Pancreas (tissue), 10 donors: ENCODE results near the gene GATAD2B. TPM values are rescaled to one million over a fixed set of nuclear protein-coding genes. Genes with fewer than 3 reads are reported as not detected.

Source experiments
- ATAC-seq, 4 donors: fragments of 200-7000 bp; cut with Tn5 transposase; one replicate each; pipeline versions ENCODE4 v1.8.0 to v1.9.1; 2020; ENCODE audit warnings: mild to moderate bottlenecking in 4 of 4, moderate library complexity in 4 of 4
- DNase-seq, 6 donors: peaks; one replicate each; pipeline ENCODE4 v3.0.0-alpha.2; 2020
- FAIRE-seq: peaks from 2 replicates; lab custom pipeline; 2012; peaks lifted over from hg19 to GRCh38; lab: Jason Lieb, UNC
- H3K27ac ChIP-seq, 4 donors: fragments of 200-600 bp; sonication (generic); 1 replicate in 3 of 4; 2 replicates in 1 of 4; pipeline versions ENCODE4 v1.5.0 to v1.8.0; 2020
- H3K27me3 ChIP-seq, 4 donors: fragments of 200-600 bp; one replicate each; pipeline ENCODE4 v1.8.0; 2021
- H3K36me3 ChIP-seq, 3 donors: fragments of 200-600 bp; sonication (generic) in 1 of 3; one replicate each; pipeline versions ENCODE4 v1.5.0 to v1.8.0; 2020 to 2021
- H3K4me1 ChIP-seq, 3 donors: fragments of 200-600 bp; one replicate each; pipeline ENCODE4 v1.8.0; 2021
- H3K4me3 ChIP-seq, 4 donors: fragments of 200-600 bp; sonication (generic) in 2 of 4; one replicate each; pipeline versions ENCODE4 v1.5.0 to v1.8.0; 2020 to 2021
- H3K9me3 ChIP-seq, 4 donors: fragments of 200-600 bp; one replicate each; pipeline ENCODE4 v1.8.0; 2021
- CTCF ChIP-seq, 4 donors: fragments of 200-600 bp; sonication (generic) in 3 of 4; IDR thresholded peaks; one replicate each; pipeline versions ENCODE4 v1.5.0 to v1.8.0; 2021; ENCODE audit warnings: antibody characterized with exemption in 4 of 4
- WGBS, 2 donors: extraction: QIAGEN DNeasy Blood & Tissue Kit; methylation state at CpG; one replicate each; pipeline ENCODE4 v1.1.7; 2013; 5-methylcytosine and 5-hydroxymethylcytosine counted together
- intact Hi-C, 3 donors: fragments of 100-400 bp; cut with DNase I; formaldehyde crosslinking; loops; one replicate each; pipeline versions ENCODE4 v1.11.1 to v1.14.2; 2022
- polyA plus RNA-seq, 2 donors: library from polyadenylated mRNA; stranded (reverse); fragments of 200-250 nt; gene quantifications; one replicate each; pipeline ENCODE4 v1.2.3, GENCODE V29; 2013
- total RNA-seq, 6 donors: library from RNA; stranded (reverse); fragmentation: NEBNext Ultra II Directional in 4 of 6; extraction: Animal tissue kit (Norgen Biotek cat#: 25700) in 4 of 6; gene quantifications; one replicate each; pipeline versions ENCODE4 v1.2.1 to v1.2.4, GENCODE V29; 2021 to 2023
- donor health status: healthy with polysubstance abuse.
- donor health status: DM: no; HTN: no; CAD: no; lungs with moderate emphysema.
- donor health status: DM: no; HTN: no; CAD: no.
- donor health status: control.
- donor health status: control.
- donor health status: Bipolar disorder and iron deficiency.
- donor health status: DM: yes; HTN: yes; CAD: no.
- donor health status: DM: no; HTN: no; CAD: no.
- donor health status: DM: no; HTN: no; CAD: no.
- donor health status: DM: yes; HTN: yes; CAD: no.

Gene GATAD2B
- total and polyA plus RNA-seq, 8 donors, result 4.8 to 27.1 (median 16.2) TPM

GRCh38 chr1:153938996-153939395 lies 16.2 kb upstream of the GATAD2B start:
- no peaks in the 10 kb centered on the region for H3K9me3 ChIP-seq
- intact Hi-C loops, result loop anchor here in 1 of 3 donors (10.0 kb wide), 1 partner anchor 124 kb away; no protein-coding TSS in a partner anchor
- H3K4me3 ChIP-seq, result no peak overlapping the region
- no peak for FAIRE-seq
- 61 to 63% methylated on average over 3 of the region's 3 CpGs for WGBS, 2 donors
- H3K4me1 ChIP-seq, result no peaks in the 10 kb centered on the region
- no peak for DNase-seq
- no peak overlapping the region for H3K27ac ChIP-seq
- H3K36me3 ChIP-seq, result peaks cover 0 to 38% (median 29%) of the 10 kb centered on the region in 3 donors
- H3K27me3 ChIP-seq, result no peaks in the 10 kb centered on the region
- no peak for ATAC-seq
- no peak for TF ChIP-seq CTCF (IDR thresholded peaks at IDR 0.05)

- intact Hi-C loops, result loop anchor here in 1 of 3 donors (10.0 kb wide), 1 partner anchor 123 kb away; no protein-coding TSS in a partner anchor
- Histone ChIP-seq H3K27ac (no peak overlapping the region), H3K27me3 (no peaks in the 10 kb centered on the region), H3K4me3 (no peak overlapping the region), H3K4me1 (no peaks in the 10 kb centered on the region), H3K36me3 (peaks cover 0 to 43% (median 33%) of the 10 kb centered on the region in 3 donors), H3K9me3 (no peaks in the 10 kb centered on the region)
- no peak for TF ChIP-seq CTCF (IDR thresholded peaks at IDR 0.05)
- 96% methylated on average over 10 of the region's 10 CpGs for WGBS, 2 donors
- no peak for ATAC-seq
- FAIRE-seq, result no peak
- DNase-seq, result no peak
Observed at GRCh38 chr1:153937331-153937730, 14.6 kb upstream of the GATAD2B start.

- Histone ChIP-seq H3K4me3 (no peak overlapping the region), H3K27me3 (no peaks in the 10 kb centered on the region), H3K36me3 (peaks cover 0 to 43% (median 33%) of the 10 kb centered on the region in 3 donors), H3K27ac (no peak overlapping the region), H3K4me1 (no peaks in the 10 kb centered on the region), H3K9me3 (no peaks in the 10 kb centered on the region)
- intact Hi-C loops, result loop anchor here in 1 of 3 donors (10.0 kb wide), 1 partner anchor 121 kb away; no protein-coding TSS in a partner anchor
- ATAC-seq (no peak), FAIRE-seq (no peak), DNase-seq (peak in 1 of 6 donors; percentile 20)
- 90 to 96% methylated on average over 12 of the region's 12 CpGs for WGBS, 2 donors
- no peak for TF ChIP-seq CTCF (IDR thresholded peaks at IDR 0.05)
Observed at GRCh38 chr1:153936011-153936802, 13.4 kb upstream of the GATAD2B start.

- H3K9me3 ChIP-seq, result no peaks in the 10 kb centered on the region
- TF ChIP-seq CTCF (IDR thresholded peaks at IDR 0.05), result no peak
- H3K27ac ChIP-seq, result no peak overlapping the region
- 95 to 97% methylated on average over 9 of the region's 9 CpGs for WGBS, 2 donors
- intact Hi-C loops, result loop anchor here in 1 of 3 donors (10.0 kb wide), 1 partner anchor 120 kb away; no protein-coding TSS in a partner anchor
- H3K4me1 ChIP-seq, result no peaks in the 10 kb centered on the region
- no peak overlapping the region for H3K4me3 ChIP-seq
- no peak for FAIRE-seq
- no peaks in the 10 kb centered on the region for H3K27me3 ChIP-seq
- ATAC-seq, result no peak
- DNase-seq, result peak in 1 of 6 donors; percentile 34
- H3K36me3 ChIP-seq, result peaks cover 0 to 39% (median 33%) of the 10 kb centered on the region in 3 donors
Observed at GRCh38 chr1:153934746-153935145, 12.0 kb upstream of the GATAD2B start.
